Muscle layer of duodenum (tissue), 2 donors: ENCODE results near the gene NLRC5.
"Not testable (repeated sequence)": the region's sequence is repeated elsewhere in the genome, so short reads cannot be mapped to it uniquely, and the experiment has no call there.

Experiments
- H3K27ac ChIP-seq: one replicate; pipeline ENCODE4 v1.7.0; 2013; ENCODE audit warnings: mild to moderate bottlenecking, low read length
- H3K27me3 ChIP-seq: one replicate; pipeline ENCODE4 v1.7.0; 2013; ENCODE audit warnings: low read depth, mild to moderate bottlenecking, control low read depth, low read length
- H3K36me3 ChIP-seq, 2 donors: one replicate each; pipeline ENCODE4 v1.7.0; 2013; ENCODE audit warnings: low read length in 2 of 2, control low read depth in 1 of 2, mild to moderate bottlenecking in 1 of 2; ENCODE audit not compliant: insufficient read depth in 2 of 2, control insufficient read depth in 1 of 2
- H3K4me1 ChIP-seq, 2 donors: one replicate each; pipeline ENCODE4 v1.7.0; 2013; ENCODE audit warnings: low read length in 2 of 2, mild to moderate bottlenecking in 2 of 2, control low read depth in 1 of 2, moderate library complexity in 1 of 2; ENCODE audit not compliant: insufficient read depth in 2 of 2, control insufficient read depth in 1 of 2
- H3K4me3 ChIP-seq, 2 donors: one replicate each; pipeline ENCODE4 v1.7.0; 2013; ENCODE audit warnings: low read length in 2 of 2, low read depth in 1 of 2, mild to moderate bottlenecking in 1 of 2
- H3K9me3 ChIP-seq, 2 donors: one replicate each; pipeline ENCODE4 v1.7.0; 2013; ENCODE audit warnings: low read length in 2 of 2, control low read depth in 1 of 2, mild to moderate bottlenecking in 1 of 2; ENCODE audit not compliant: control insufficient read depth in 1 of 2
- donor health status: healthy.

The NLRC5 gene

DNA sequence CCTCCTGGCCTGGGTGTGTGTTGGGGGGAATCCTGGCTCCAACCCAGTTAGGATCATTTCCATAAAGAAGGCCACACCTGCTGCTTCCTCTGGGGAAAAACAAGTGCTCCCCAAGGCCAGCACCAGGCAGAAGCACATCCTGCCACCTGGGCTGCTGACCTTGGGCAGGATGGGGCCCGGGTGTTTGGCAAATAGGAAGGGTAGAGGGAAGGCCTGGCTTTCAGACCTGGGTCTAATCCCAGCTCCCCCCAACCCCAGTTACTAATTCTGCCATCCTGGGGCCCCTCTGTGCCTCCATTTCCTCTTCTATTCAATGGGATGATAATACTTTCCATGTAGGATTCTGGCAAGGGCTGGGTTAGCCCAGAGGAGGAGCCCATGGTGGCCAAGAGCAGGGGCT is 3.0 kb upstream of the NLRC5 start:
- Histone ChIP-seq H3K4me1 (peaks cover 20 to 28% of the 10 kb centered on the region in 2 donors), H3K9me3 (no peaks in the 10 kb centered on the region), H3K27ac (no peak overlapping the region), H3K36me3 (no peaks in the 10 kb centered on the region), H3K4me3 (no peak overlapping the region), H3K27me3 (no peaks in the 10 kb centered on the region)

DNA sequence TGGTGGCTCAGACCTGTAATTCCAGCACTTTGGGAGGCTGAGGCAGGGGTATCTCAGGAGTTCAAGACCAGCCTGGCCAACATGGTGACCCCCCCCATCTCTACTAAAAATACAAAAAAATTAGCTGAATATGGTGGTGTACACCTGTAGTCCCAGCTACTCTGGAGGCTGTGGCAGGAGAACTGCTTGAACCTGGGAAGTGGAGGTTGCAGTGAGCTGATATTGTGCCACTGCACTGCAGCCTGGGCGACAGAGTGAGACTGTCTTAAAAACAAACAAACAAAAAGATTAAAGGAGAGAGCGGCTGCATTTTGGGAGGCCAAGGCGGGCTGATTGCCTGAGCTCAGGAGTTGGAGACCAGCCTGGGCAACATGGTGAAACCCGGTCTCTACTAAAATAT is 2.4 kb upstream of the NLRC5 start:
- H3K27ac ChIP-seq, result not testable (repeated sequence)
- H3K4me1 ChIP-seq, result peaks cover 20 to 28% of the 10 kb centered on the region in 2 donors

DNA sequence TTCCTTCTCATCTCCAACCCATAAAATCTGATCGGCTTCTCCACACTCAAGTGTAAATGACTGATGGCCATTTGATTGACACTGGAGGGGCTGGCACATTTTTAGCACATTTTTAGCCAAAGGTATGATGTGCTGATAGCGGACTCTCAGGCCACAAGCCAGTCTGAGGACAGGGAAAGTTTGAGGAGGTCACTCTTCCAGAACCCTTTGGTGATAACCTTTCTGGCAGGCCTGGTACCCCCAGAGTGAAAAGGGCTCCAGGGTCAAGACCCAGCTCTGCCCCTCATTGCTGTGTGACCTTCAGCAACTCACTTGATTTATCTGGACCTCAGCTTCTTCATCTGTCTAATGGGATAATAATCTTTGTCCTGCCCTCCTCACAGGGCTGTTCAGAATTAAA is 1.7 kb upstream of the NLRC5 start:
- Histone ChIP-seq H3K9me3 (no peaks in the 10 kb centered on the region), H3K27ac (no peak overlapping the region), H3K4me3 (no peak overlapping the region), H3K36me3 (no peaks in the 10 kb centered on the region), H3K4me1 (peaks cover 20 to 28% of the 10 kb centered on the region in 2 donors), H3K27me3 (no peaks in the 10 kb centered on the region)

More for the DNA sequence above, 2.4 kb upstream of the NLRC5 start:
- not testable (repeated sequence) for H3K9me3 ChIP-seq, H3K4me3 ChIP-seq, H3K36me3 ChIP-seq, H3K27me3 ChIP-seq

DNA sequence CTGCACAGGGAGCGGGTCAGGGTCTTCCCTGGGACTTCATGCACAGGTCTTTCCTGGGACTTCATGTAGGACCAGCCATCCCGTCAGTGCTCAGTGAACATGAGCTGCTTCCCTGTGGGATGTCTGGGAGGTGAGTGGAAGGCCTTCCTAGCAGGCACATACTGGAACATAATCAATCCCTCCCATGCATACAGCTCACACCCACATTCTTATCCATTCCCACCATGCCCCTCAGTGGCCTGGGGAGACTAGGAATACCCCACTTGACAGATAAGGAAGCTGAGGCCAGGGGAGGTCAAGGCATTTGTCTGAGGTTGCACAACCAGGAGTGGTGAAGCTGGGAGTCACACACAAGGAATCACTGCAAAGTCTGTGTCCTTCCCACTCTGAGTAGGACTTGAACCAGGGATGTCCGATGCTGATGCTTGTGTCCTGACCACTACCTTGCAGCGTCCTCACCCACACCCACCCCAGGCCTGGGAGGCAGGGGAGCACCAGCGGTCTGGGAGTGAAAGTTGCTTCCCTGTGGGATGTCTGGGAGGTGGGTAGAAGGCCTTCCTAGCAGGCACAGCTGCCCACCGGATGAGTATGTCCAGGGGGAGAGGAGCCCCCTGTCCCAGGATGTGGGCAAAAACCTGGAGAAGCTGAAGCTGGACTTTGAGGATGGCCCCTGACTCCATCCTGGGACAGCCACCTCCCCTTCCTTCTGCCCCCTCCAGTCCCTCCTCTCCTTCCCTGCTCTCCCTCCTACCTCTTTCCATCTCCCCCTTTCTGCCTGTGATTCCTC is 1.0 kb upstream of the NLRC5 start:
- no peaks in the 10 kb centered on the region for H3K36me3 ChIP-seq
- peak overlapping the region; percentile 82 for H3K27ac ChIP-seq
- H3K4me1 ChIP-seq, result peaks cover 20 to 28% of the 10 kb centered on the region in 2 donors

DNA sequence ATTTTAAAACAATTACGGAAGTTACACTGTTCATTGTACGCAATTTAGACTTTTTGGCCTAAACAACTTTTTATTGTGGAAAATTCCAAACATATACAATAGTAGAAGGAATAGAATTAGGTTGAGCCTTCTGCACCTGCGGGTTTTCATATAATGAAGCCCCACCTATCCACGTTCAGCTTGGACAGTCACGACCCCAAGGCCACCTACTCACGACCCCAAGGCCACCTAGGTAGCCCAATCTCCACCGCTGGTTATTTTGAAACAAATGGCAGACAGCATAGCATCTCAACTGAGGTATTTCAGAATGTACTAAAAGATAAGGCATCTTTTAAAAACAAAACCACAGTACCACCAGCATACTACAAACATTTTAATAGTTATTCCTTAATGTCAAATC is 631 bp downstream of the NLRC5 start:
- H3K27ac ChIP-seq, result peak overlapping the region; percentile 82
- no peaks in the 10 kb centered on the region for H3K9me3 ChIP-seq
- no peaks in the 10 kb centered on the region for H3K36me3 ChIP-seq
- no peaks in the 10 kb centered on the region for H3K27me3 ChIP-seq
- H3K4me3 ChIP-seq, result peak overlapping the region; percentile 72 to 82
- H3K4me1 ChIP-seq, result peaks cover 20 to 26% of the 10 kb centered on the region in 2 donors

More for the DNA sequence above, 1.0 kb upstream of the NLRC5 start:
- peak overlapping the region; percentile 72 to 82 for H3K4me3 ChIP-seq
- no peaks in the 10 kb centered on the region for H3K27me3 ChIP-seq
- no peaks in the 10 kb centered on the region for H3K9me3 ChIP-seq

DNA sequence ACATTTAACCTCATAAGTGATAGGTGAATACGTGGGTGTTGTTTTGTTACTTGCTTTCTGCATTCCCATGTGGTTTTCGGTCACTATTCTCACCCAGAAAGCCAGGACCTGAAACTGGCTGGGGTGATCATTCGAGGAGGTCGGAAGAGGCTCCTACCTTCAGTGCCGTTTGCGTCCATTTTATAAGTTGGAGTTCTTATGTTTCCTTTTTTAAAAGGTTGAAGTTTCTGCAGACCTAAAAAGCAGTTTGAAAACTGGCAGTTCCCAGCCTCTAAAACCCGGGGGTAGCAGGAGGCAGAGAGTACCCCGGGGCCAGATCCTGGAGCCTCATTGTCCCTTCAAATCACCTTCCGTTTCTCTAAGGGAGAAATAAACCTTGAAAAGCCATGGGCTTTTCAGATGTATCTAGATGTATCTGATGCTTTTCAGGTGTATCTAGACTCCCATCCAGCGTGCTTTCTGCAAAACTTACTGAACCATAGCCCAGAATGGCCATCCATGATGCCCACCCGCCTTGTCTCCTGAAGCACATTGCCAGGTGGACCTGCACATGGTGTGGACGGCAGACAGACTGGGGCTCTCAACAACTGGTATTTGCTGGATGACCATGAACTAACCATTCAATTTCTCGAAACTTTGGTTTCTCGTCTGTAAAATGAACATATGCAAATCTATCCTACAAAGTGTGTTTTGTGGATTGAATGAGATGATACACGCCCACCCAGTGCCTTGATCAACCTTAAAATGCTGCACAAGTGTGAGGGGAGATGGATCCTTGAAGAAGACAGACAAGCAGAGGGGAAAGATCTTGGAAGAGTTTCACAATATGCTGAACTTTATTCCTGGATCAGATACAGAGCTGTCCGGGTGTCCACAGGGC is 1.3 kb downstream of the NLRC5 start:
- H3K9me3 ChIP-seq, result no peaks in the 10 kb centered on the region
- H3K4me3 ChIP-seq, result peak overlapping the region; percentile 72 to 82
- no peaks in the 10 kb centered on the region for H3K27me3 ChIP-seq
- peaks cover 0 to 2% of the 10 kb centered on the region in 2 donors for H3K36me3 ChIP-seq
- peaks cover 20% of the 10 kb centered on the region in 2 donors for H3K4me1 ChIP-seq
- H3K27ac ChIP-seq, result peak overlapping the region; percentile 82

DNA sequence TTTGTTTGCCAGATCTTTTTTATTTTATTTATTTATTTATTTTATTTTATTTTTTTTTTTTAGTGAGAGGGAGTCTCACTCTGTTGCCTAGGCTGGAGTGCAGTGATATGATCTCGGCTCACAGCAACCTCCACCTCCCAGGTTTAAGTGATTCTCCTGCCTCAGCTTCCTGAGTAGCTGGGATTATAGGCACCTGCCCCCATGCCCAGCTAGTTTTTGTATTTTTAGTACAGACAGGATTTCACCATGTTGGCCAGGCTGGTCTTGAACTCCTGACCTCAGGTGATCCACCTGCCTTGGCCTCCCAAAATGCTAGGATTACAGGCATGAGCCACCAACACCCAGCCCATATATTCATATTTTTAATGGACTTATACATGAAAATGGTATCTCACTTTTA is 3.1 kb downstream of the NLRC5 start:
- H3K4me3 ChIP-seq, H3K36me3 ChIP-seq, H3K27me3 ChIP-seq, H3K9me3 ChIP-seq, H3K27ac ChIP-seq: not testable (repeated sequence)
- peaks cover 15 to 16% of the 10 kb centered on the region in 2 donors for H3K4me1 ChIP-seq

DNA sequence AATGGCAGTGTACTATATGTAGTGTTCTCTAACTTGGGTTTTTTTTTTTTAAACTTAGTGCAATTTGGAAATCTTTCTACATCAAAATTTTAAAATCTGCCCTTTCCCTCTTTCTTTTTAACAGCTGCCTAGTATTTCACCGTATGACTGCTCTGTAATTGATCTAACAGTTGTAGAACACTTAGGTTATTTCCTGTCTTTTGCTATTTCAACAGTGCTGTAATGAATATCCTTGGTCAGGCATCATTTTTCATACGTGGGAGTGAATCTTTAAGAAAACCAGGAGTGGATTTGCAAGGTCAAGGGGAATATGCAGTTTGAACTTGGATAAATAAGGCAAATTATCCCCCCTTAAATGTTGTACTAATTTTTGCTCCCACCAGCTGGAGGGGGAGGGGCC is 3.8 kb downstream of the NLRC5 start:
- H3K36me3 ChIP-seq, result peaks cover 0 to 6% of the 10 kb centered on the region in 2 donors
- H3K4me1 ChIP-seq, result peaks cover 15 to 16% of the 10 kb centered on the region in 2 donors
- H3K27me3 ChIP-seq, result no peaks in the 10 kb centered on the region
- H3K27ac ChIP-seq, result no peak overlapping the region
- no peaks in the 10 kb centered on the region for H3K9me3 ChIP-seq
- H3K4me3 ChIP-seq, result no peak overlapping the region

DNA sequence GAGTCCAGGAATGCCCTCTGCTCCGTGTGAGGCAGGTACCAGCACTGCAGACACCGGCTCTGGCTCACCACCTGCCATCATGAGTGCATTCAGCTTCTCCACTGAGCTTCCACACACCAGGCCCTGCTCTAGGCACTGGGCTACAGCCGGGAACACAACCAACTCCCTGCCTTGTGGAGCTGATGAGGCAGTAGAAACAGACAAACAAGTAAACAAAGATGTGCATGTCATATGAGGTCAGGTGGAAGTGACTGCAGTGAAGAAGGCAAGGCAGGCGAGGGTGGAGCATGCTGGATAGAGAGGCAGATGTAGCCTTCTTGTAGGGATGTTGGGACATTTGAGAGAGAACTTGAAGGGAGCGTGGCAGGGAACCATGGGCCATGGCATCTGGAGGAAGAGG is 5.0 kb downstream of the NLRC5 start:
- Histone ChIP-seq H3K27ac (no peak overlapping the region), H3K4me1 (peaks cover 8 to 15% of the 10 kb centered on the region in 2 donors), H3K4me3 (no peak overlapping the region), H3K27me3 (no peaks in the 10 kb centered on the region), H3K36me3 (peaks cover 0 to 6% of the 10 kb centered on the region in 2 donors), H3K9me3 (no peaks in the 10 kb centered on the region)

DNA sequence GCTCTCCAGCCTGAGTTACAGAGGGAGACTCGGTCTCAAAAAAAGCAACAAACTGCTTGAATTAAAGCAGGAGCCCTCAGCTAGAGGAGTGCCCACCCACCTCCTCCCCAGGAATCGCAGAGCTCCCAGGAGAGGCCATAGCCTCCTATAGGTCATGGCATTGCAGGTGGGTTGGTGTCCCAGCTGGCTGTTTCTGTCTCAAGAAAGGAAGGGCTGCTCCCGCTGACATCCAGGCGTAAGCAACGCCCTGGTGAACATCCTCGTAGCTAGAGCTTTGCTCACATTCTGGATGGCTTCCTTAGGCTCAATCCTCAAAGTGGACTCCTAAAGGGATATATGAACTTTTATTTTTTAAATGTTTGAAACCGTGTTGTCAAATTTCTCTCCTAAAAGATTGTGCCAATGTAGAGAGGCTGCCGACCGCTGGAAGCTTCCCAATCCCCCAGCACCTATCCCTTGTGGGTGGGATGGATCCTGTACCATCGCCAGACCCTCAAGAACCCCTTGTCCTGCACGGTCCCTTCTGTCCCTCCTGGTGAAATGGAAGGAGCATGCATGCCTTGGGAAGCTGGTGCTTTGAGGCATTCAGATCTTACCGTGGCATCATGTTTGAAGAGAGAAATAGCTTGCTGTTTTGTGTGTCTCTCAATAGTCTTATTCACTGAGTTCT is 5.9 kb downstream of the NLRC5 start:
- Histone ChIP-seq H3K4me1 (peaks cover 8 to 11% of the 10 kb centered on the region in 2 donors), H3K27ac (no peak overlapping the region), H3K9me3 (no peaks in the 10 kb centered on the region)

DNA sequence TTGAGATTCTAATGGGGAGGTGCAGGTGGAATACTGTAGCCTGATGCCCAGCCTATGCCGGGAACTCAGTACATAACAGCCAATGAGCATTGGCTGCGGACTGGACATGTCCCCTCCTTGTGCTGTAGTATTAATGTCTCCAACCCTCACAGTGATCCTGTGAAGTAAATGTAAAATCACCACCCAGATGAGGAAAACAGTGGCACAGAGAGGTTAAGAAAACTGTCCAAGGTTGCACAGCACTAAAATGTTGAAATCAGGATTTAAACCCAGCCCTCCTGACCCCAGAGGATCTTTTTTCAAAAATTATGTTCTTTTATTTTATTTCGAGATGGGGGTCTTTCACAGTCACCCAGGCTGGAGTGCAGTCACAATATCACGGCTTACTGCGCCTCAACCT is 7.9 kb downstream of the NLRC5 start:
- Histone ChIP-seq H3K4me3 (no peak overlapping the region), H3K27ac (no peak overlapping the region), H3K9me3 (no peaks in the 10 kb centered on the region), H3K27me3 (no peaks in the 10 kb centered on the region), H3K4me1 (peaks cover 0 to 3% of the 10 kb centered on the region in 2 donors), H3K36me3 (peaks cover 0 to 6% of the 10 kb centered on the region in 2 donors)

More for the DNA sequence above, 5.9 kb downstream of the NLRC5 start:
- H3K36me3 ChIP-seq, result peaks cover 0 to 6% of the 10 kb centered on the region in 2 donors
- no peak overlapping the region for H3K4me3 ChIP-seq
- no peaks in the 10 kb centered on the region for H3K27me3 ChIP-seq
